Keratinocyte (primary cell): ENCODE data around the gene CPTP.

Source experiments
- CTCF ChIP-seq, 3 experiments: IDR thresholded peaks in 1 of 3; conservative IDR thresholded peaks in 1 of 3; optimal IDR thresholded peaks in 1 of 3; 2 replicates in 2 of 3; 3 replicates in 1 of 3; pipeline versions ENCODE3 to v1.5.1; 2011; ENCODE audit warnings: low read length in 3 of 3, mild to moderate bottlenecking in 3 of 3, moderate library complexity in 2 of 3, control low read depth in 1 of 3, inconsistent platforms in 1 of 3; ENCODE audit not compliant: insufficient read depth in 2 of 3; ENCODE audit errors: extremely low read depth in 1 of 3
- EZH2 ChIP-seq: IDR thresholded peaks from one replicate; pipeline ENCODE4 v1.6.1; 2012; ENCODE audit warnings: inconsistent platforms, mild to moderate bottlenecking, low read length, moderate library complexity

- no peak for TF ChIP-seq CTCF (optimal IDR thresholded peaks at IDR 0.05 in 1 of 3, IDR thresholded peaks at IDR 0.05 in 1 of 3, conservative IDR thresholded peaks at IDR 0.05 in 1 of 3; ENCODE audit: extremely low read depth in 1 of 3, insufficient read depth in 2 of 3, low read length in 3 of 3)
- no peak for TF ChIP-seq EZH2
Measured at GRCh38 chr1:1287288-1288110, 37.1 kb upstream of the CPTP start.
